AML-193 (cell line): ENCODE results near the gene TAF1B.

Source experiments
- DNase-seq, 2 experiments: peaks; one replicate each; lab custom pipeline; 2025; lab: John Stamatoyannopoulos, UW

Gene TAF1B

GRCh38 chr2:9808334-9809063, 34.8 kb upstream of the TAF1B start:
- DNase-seq = no peak

DNA sequence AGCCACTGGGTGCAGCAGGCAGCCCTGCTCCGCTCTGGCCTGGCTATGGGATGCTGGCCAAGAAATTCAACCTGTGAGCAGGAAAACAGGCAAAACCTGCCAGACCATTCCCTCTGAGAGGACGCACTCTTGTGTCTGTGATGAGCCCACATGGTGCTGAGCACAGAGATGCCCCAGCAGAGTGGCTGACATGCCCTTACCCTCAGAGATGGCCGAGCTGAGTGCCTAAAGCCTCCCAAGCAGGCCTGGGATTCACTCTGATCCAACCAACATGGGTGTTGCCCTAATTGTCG, 34.3 kb upstream of the TAF1B start:
- DNase-seq = no peak

GRCh38 chr2:9809448-9810088, 33.7 kb upstream of the TAF1B start:
- no peak for DNase-seq

DNA sequence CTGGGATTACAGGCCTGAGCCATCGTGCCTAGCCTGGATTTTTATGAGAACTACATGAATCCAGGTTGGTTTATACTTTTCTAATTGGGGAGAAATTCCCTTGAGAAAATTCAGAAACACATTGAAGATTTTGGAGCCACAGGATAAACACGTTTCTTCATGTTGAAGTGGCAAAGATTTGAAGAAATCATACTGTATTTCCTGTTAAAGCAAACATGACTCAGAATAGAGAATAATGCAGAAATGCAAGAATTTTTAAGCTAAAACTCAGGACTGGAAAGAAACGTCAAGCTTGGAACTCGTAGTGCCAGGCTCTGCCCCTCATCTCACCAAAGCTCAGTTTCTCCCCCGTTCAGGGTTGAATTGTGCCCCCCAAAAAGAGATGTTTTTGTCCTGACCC, 32.1 kb upstream of the TAF1B start:
- no peak for DNase-seq

DNA sequence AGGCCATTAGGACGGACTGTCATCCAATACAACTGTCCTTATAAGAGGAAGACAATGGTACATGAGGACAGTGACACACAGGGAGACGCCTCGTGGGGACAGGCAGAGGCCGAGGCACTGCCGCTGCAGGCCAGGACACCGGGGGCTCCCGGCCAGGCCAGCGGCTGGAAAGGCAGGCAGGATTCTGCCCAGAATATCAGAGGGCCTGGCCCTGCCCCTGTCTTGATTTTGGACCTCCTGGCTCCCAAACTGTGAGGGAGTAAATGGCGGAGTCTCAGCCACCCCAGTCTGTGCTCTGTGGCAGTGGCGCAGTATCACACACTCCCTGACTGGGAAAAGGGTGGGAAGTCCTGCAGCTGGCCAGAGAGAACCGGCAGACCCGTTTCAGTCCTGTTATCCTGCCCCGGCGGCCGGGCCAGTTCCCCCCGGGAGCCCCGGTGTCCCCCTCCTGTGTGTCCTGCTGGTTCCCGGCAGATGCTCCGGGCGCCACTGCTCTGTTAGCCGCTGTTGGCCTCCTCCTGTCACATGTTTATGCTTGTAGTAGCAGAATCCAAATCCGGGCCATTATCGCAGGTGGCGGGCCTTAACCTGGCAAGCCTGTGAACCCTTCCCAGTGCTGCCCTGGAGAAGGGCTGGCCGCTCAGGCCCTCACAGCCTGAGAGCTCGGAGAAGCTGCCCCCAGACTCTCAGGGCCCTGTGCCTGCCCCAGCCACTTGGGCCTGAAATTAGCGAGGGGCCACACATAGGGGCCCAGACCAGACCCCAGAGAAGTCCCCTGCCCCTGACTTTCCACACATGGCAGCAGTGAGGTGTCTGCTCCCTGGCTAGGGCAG, 31.4 kb upstream of the TAF1B start:
- no peak for DNase-seq

- DNase-seq = no peak
Observed at GRCh38 chr2:9812945-9813311, 30.3 kb upstream of the TAF1B start.

DNA sequence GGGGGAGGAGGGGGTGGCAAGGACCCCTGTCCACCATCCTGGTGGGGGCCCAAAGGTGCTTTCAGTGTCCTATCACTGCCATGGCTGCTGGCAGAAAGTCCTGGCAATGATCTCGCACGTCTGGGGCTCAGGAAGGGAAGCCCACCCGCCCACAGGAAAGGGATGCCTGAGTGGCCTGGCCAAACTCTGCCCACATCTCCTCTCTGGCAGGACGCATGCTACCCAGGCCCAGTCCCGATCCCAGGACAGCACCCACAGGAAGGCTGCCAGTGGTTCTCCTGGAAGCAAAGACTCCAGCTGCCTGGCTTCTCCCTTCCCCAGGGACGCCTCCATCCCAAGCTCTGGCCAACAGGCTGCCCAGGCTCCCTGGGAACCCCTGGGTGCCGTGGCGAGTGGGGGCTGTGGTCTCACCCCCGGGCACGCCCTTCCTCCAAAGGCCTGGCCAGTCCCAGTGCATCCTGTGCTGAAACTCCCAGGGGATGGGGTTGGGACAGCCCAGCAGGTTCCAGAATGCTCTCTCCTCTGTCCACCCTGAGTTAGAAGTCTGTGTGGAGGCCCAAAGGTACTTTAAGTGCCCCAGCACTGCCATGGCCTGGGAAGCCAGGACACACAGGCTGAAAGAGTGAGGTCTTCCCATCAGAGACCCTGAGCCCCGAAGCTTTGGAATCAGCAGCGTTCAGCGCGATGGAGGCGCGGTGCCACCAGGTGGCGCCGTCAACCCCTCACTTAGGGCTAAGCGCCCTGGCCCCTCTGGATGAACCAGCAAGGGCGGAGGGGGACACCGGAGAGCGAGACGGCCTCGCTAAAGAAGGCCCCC, 29.8 kb upstream of the TAF1B start:
- DNase-seq = peak; percentile 14 to 23

- DNase-seq = no peak
Observed at GRCh38 chr2:9814129-9814868, 29.0 kb upstream of the TAF1B start.

- no peak for DNase-seq
Observed at GRCh38 chr2:9815076-9815475, 28.2 kb upstream of the TAF1B start.

DNA sequence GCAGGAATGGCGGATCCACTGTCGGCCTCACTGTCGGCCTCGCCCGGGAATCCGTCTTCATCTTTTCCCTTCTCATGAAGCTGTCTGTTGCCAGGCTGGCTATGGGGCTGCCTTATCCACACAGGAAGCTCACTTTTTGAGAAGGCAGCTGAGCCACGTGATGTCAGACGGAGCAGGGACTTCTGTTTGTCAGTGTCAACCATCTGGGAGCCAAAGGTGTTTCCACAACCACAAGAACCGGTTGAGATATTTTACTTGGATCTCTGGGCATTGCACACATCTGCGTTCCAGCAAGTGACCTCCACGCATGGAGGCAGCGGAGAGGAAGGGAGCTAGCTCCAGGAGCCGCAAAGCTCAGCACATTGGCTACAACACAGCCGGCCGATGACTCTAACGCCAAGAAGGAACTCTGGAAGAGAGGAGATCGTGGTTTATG, 27.4 kb upstream of the TAF1B start:
- DNase-seq = no peak

- no peak for DNase-seq
Observed at GRCh38 chr2:9818097-9818496, 25.2 kb upstream of the TAF1B start.

DNA sequence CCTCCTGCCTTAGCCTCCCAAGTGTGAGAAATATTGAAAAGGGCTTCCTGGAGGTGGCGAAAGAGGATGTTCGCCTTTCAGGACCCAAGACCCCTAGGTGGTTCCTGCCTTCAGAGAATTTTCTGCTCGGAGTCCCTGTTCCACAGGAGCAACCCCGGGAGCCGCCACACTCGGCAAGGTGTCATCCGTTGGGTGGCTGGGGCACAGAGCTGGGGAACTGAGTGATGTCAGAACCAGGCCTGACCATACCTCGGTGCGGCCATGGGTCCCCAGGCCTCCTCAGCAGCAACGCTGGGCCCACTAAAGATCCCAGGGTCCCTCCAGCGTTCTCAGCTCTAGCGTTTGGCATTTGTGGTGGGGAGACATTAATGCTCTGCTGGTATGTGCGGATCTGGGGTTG, 23.7 kb upstream of the TAF1B start:
- no peak for DNase-seq

- DNase-seq = no peak
Observed at GRCh38 chr2:9820020-9820973, 23.0 kb upstream of the TAF1B start.

DNA sequence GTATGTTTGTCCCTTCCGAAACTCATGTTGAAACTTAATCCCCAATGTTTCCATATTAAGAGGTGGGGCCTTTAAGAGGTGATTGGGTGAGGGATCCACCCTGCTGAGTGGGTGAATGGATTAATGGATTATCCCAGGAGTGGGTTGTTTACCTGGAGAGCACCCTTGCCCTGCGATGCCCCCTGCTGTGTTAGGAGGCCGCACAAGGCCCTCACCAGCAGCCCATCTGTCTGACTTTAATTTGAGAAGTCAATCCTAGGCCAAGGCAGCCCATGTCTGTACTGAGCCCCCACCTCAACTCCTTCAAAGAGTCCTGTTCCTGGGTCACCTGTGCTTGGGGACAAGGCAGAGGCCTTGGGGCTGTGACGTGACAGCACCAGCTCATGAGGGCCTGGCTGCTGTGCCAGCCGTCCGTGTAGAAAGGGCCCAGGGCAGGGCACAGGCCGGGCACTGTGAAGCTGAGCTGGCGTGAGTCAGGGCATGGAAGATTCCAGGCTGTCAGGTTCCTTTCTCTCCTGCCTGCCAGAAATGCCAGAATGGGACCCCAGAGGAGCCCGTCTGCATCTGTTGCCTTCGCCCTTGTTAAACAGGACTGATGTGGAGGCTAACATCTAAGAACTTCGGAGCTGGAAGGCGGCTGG, 21.3 kb upstream of the TAF1B start:
- no peak for DNase-seq

DNA sequence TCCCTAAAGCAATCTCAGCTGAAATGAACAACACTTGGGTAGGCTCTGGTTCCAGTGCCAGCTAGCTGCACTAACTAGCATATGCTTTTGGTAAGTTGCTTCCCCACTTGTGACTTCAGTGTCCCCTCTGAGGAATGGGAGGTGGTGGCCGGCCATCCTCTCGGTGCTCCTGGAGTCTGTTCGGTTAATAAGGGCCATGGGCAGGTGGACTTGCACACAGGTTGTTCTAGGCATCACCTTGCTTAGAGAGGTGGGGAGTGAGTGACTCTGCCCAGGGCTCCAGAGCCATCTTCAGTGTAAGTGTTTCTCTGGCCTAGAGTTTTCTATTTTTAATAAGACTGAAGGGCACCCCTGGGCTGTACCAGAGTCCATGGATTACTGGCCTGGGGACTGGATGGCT, 18.8 kb upstream of the TAF1B start:
- DNase-seq = no peak

GRCh38 chr2:9824956-9825720, 18.1 kb upstream of the TAF1B start:
- DNase-seq = no peak

GRCh38 chr2:9826208-9826607, 17.1 kb upstream of the TAF1B start:
- no peak for DNase-seq

- DNase-seq = no peak
Observed at GRCh38 chr2:9830685-9831410, 12.4 kb upstream of the TAF1B start.

GRCh38 chr2:9831670-9832069, 11.6 kb upstream of the TAF1B start:
- DNase-seq = no peak
